ENCODE results near the gene CCDC175.

The CCDC175 gene

DNA sequence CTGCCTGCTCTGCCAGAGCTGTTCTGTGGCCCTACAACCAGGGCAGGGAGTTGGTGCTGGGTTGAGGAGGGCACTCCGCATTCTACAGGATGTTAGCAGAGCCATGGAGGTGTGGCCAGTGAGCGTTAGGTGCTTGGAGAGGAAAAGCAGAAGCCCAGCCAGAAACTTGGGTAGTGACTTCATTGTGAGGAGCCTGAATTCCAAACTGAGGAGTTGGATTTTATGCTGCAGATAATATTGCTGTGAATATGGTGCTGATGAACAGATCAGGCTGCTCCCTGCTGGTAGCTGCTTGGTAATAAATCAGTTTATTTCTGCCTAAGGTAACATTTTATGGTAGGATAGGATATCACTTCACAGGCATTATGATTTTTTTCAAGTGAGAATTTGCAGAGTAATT, 7.1 kb upstream of the CCDC175 start:
- no peaks in the 10 kb centered on the region for H3K9me2 ChIP-seq (ENCODE audit: low read depth, low read length)
- H3K4me1 ChIP-seq (ENCODE audit: insufficient read depth, low read length, severe bottlenecking), result no peaks in the 10 kb centered on the region
- H3K36me3 ChIP-seq (ENCODE audit: insufficient read depth, low read length), result no peaks in the 10 kb centered on the region
- no peak overlapping the region for H3K4me3 ChIP-seq (ENCODE audit: low read depth, low read length, poor library complexity, severe bottlenecking)
- H3K9me3 ChIP-seq (ENCODE audit: low read length), result no peaks in the 10 kb centered on the region
- H2AFZ ChIP-seq (ENCODE audit: low read length), result no peak overlapping the region
- TF ChIP-seq EZH2 (IDR thresholded peaks at IDR 0.05; ENCODE audit: borderline replicate concordance, low read length), result no peak
- TF ChIP-seq, protein P1, sequence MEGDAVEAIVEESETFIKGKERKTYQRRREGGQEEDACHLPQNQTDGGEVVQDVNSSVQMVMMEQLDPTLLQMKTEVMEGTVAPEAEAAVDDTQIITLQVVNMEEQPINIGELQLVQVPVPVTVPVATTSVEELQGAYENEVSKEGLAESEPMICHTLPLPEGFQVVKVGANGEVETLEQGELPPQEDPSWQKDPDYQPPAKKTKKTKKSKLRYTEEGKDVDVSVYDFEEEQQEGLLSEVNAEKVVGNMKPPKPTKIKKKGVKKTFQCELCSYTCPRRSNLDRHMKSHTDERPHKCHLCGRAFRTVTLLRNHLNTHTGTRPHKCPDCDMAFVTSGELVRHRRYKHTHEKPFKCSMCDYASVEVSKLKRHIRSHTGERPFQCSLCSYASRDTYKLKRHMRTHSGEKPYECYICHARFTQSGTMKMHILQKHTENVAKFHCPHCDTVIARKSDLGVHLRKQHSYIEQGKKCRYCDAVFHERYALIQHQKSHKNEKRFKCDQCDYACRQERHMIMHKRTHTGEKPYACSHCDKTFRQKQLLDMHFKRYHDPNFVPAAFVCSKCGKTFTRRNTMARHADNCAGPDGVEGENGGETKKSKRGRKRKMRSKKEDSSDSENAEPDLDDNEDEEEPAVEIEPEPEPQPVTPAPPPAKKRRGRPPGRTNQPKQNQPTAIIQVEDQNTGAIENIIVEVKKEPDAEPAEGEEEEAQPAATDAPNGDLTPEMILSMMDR (IDR thresholded peaks at IDR 0.05; ENCODE audit: low read length), result no peak
- no peak overlapping the region for H3K9ac ChIP-seq (ENCODE audit: low read length)
- H3F3A ChIP-seq (ENCODE audit: insufficient read depth, low read length), result no peaks in the 10 kb centered on the region
- H3K4me2 ChIP-seq (ENCODE audit: low read length), result no peak overlapping the region
- H3K27ac ChIP-seq (ENCODE audit: low read depth, low read length, poor library complexity, severe bottlenecking), result no peak overlapping the region
- no peaks in the 10 kb centered on the region for H3K27me3 ChIP-seq (ENCODE audit: insufficient read depth, low read length)
- H3K79me2 ChIP-seq (ENCODE audit: insufficient read depth, low read length), result no peaks in the 10 kb centered on the region
- H4K20me1 ChIP-seq (ENCODE audit: insufficient read depth, low read length), result no peaks in the 10 kb centered on the region

DNA sequence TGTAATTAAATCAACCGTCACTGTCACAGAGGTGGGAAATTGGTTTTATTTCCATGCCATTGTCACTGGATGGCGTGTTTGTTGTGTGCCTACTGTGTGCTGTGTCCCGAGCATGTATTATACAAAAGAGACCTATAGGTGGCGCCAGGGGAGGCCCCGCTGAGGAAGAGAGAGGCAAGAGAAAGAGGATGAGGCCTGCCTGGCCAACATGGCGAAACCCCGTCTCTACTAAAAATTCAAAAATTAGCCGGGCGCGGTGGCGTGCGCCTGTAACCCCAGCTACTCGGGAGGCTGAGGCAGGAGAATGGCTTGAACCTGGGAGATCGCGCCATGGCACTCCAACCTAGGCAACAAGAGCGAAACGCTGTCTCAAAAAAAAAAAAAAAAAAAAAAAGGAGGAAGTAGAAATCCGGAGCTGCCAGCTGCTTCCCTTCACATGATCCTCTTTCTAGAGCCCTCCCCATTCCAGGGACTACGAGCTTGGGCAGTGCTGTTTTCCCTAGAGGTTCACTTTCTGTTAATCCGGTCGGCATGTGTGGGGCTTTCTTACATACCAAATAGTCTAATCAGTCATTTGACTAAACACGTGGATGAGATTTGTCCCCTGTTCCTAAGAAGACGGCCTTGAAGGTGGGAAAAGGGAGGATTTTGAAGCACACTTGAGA, 6.4 kb upstream of the CCDC175 start:
- no peak overlapping the region for H3K27ac ChIP-seq (ENCODE audit: low read depth, low read length, poor library complexity, severe bottlenecking)
- no peaks in the 10 kb centered on the region for H3K9me3 ChIP-seq (ENCODE audit: low read length)
- no peaks in the 10 kb centered on the region for H3K36me3 ChIP-seq (ENCODE audit: insufficient read depth, low read length)
- no peaks in the 10 kb centered on the region for H4K20me1 ChIP-seq (ENCODE audit: insufficient read depth, low read length)
- H2AFZ ChIP-seq (ENCODE audit: low read length), result no peak overlapping the region
- H3K9me2 ChIP-seq (ENCODE audit: low read depth, low read length), result no peaks in the 10 kb centered on the region
- H3F3A ChIP-seq (ENCODE audit: insufficient read depth, low read length), result no peaks in the 10 kb centered on the region
- no peak overlapping the region for H3K4me2 ChIP-seq (ENCODE audit: low read length)
- TF ChIP-seq EZH2 (IDR thresholded peaks at IDR 0.05; ENCODE audit: borderline replicate concordance, low read length), result no peak
- TF ChIP-seq, protein P1 (IDR thresholded peaks at IDR 0.05; ENCODE audit: low read length), result 0 out of 2 replicates have a peak, but pooled peaks have one; percentile 27
- H3K79me2 ChIP-seq (ENCODE audit: insufficient read depth, low read length), result no peaks in the 10 kb centered on the region
- H3K27me3 ChIP-seq (ENCODE audit: insufficient read depth, low read length), result no peaks in the 10 kb centered on the region
- H3K9ac ChIP-seq (ENCODE audit: low read length), result no peak overlapping the region
- H3K4me1 ChIP-seq (ENCODE audit: insufficient read depth, low read length, severe bottlenecking), result no peaks in the 10 kb centered on the region
- no peak overlapping the region for H3K4me3 ChIP-seq (ENCODE audit: low read depth, low read length, poor library complexity, severe bottlenecking)

DNA sequence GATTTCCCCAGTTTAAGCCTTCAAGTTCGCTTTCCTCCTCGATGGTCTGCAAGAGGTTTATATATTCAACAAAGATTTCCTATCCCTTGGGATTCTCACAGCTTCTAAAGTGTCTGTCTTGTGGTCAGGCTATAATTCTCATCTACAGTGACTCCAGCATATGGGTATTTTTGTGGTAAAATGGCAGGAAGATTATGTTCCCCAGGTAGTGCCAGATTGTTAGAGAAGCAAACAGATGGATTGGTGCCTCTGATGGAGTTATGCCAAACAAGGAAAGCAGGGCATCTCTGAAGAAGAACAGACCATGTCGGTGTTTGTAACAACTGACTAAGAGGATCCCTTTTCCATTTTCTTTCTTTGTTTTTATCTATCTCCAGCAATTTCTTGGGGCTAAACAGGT, 5.5 kb upstream of the CCDC175 start:
- Histone ChIP-seq H3K36me3 (ENCODE audit: insufficient read depth, low read length) (no peaks in the 10 kb centered on the region), H3K4me1 (ENCODE audit: insufficient read depth, low read length, severe bottlenecking) (no peaks in the 10 kb centered on the region), H2AFZ (ENCODE audit: low read length) (no peak overlapping the region)

More for the DNA sequence above, 5.5 kb upstream of the CCDC175 start:
- no peak for TF ChIP-seq EZH2 (IDR thresholded peaks at IDR 0.05; ENCODE audit: borderline replicate concordance, low read length)
- TF ChIP-seq, protein P1 (IDR thresholded peaks at IDR 0.05; ENCODE audit: low read length), result no peak
- Histone ChIP-seq H3K27ac (ENCODE audit: low read depth, low read length, poor library complexity, severe bottlenecking) (no peak overlapping the region), H3K4me2 (ENCODE audit: low read length) (no peak overlapping the region), H4K20me1 (ENCODE audit: insufficient read depth, low read length) (no peaks in the 10 kb centered on the region), H3K4me3 (ENCODE audit: low read depth, low read length, poor library complexity, severe bottlenecking) (no peak overlapping the region), H3K9me2 (ENCODE audit: low read depth, low read length) (no peaks in the 10 kb centered on the region), H3K79me2 (ENCODE audit: insufficient read depth, low read length) (no peaks in the 10 kb centered on the region), H3K27me3 (ENCODE audit: insufficient read depth, low read length) (no peaks in the 10 kb centered on the region), H3F3A (ENCODE audit: insufficient read depth, low read length) (no peaks in the 10 kb centered on the region), H3K9me3 (ENCODE audit: low read length) (no peaks in the 10 kb centered on the region), H3K9ac (ENCODE audit: low read length) (no peak overlapping the region)
